Stimulated activated naive CD8-positive, alpha-beta T cell treated with anti-CD3 and anti-CD28 coated beads, Interleukin-15, Interleukin-2, amounts not matched to agents 100 ng/mL and 50 ng/mL, for 24 hours (primary cell): Measurements from ENCODE around the gene TEDDM1.

Experiments
- H3K27ac Mint-ChIP-seq: one replicate; pipeline ENCODE4 v1.8.0; 2021; ENCODE audit warnings: mild to moderate bottlenecking, mixed read lengths
- H3K27me3 Mint-ChIP-seq: one replicate; pipeline ENCODE4 v1.8.0; 2021; ENCODE audit warnings: mixed read lengths
- H3K36me3 Mint-ChIP-seq: one replicate; pipeline ENCODE4 v1.8.0; 2021; ENCODE audit warnings: low read depth, mixed read lengths
- H3K4me1 Mint-ChIP-seq: one replicate; pipeline ENCODE4 v1.8.0; 2021; ENCODE audit warnings: low read depth, mixed read lengths
- H3K4me3 Mint-ChIP-seq: one replicate; pipeline ENCODE4 v1.8.0; 2021; ENCODE audit warnings: mild to moderate bottlenecking, mixed read lengths
- H3K9me3 Mint-ChIP-seq: one replicate; pipeline ENCODE4 v1.8.0; 2021; ENCODE audit warnings: mixed read lengths

TEDDM1 gene

DNA sequence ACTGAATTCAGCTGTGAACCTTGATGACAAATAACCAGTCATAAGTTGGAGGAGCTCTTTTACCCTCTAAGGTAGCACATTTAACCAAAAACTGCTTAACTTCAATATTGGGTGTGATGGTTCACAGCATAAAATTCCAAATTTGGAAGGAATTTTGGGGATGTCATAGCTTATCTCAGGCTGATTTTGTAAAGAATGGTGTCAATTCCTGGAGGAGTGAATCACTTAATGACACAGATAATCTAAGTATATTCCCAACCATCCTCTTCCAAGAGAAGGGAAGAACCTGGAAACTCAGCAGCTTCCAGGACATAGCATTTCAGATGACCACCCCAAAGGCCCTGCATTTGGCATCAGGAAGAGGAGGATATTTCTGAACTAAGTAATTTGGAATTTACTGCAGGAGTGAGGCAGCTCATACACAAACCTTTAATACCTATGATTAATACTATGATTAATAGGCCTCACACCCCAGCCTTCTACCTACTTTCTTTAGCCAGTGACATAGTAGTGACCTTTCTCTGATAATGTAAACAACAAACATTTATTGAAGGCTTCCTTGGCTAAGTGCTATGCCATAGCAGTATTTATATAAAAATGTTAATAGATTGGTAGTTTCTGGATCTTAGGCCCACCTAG is 23.4 kb downstream of the TEDDM1 start:
- Mint-ChIP-seq H3K27ac (no peak overlapping the region), H3K9me3 (no peaks in the 10 kb centered on the region), H3K4me3 (no peak overlapping the region), H3K27me3 (no peaks in the 10 kb centered on the region), H3K36me3 (no peaks in the 10 kb centered on the region), H3K4me1 (no peaks in the 10 kb centered on the region)

DNA sequence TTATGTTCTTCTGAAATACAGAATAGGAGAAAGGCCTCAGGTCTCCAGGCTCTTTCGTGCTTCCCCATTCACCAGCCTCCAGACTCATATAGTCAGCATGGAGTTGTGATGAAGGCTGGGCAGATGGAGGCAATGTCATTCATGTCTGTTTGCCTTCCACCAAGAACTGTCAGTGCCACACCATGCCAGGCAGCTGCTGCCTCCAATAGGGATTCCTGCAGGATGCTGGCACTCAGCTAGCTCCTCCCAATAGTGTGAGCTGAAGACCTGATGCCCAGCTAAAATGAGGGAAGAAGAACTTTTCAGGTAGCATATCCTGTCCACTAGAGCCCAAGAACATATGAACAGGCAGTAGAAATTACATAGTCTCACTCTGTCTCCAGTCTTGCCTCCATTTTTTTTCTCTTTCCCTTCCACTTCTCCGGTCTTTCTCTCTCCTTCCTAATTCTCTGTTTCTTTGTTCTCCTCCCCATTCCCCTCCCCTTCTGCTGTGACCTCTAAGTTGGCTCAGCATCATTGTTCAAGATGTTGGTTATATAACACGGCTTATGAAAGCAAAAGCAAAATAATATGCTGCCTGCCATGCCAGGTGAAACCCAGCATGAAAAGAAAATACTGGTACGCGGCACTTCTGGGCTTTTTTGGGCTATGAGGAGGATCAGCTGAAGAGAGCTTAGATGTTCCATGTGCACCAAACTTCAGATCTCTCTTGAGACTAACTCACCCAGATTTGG is 26.2 kb downstream of the TEDDM1 start:
- Mint-ChIP-seq H3K27ac (no peak overlapping the region), H3K4me3 (no peak overlapping the region), H3K27me3 (no peaks in the 10 kb centered on the region), H3K9me3 (no peaks in the 10 kb centered on the region), H3K36me3 (no peaks in the 10 kb centered on the region), H3K4me1 (no peaks in the 10 kb centered on the region)

DNA sequence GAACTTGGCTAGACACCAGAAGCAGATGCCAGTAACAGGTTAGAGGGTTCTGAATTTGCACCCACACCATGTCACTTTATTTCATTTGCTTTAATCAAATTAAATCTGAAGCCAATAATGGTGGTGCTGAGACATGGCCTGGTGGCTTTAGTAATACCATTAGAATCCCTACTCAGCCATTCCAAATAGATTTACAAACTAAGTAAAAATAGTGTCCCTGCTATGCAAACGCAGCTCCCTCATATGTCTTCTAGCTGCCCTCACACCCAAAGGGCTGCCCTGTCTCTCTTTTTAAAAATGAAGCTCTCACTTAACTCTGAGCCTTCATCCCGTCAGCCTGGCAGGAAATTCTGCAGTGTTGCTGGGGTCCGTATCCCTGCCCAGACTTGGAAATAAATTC is 29.9 kb downstream of the TEDDM1 start:
- Mint-ChIP-seq H3K36me3 (no peaks in the 10 kb centered on the region), H3K27me3 (peaks cover 4% of the 10 kb centered on the region), H3K9me3 (no peaks in the 10 kb centered on the region), H3K4me3 (no peak overlapping the region), H3K4me1 (no peaks in the 10 kb centered on the region), H3K27ac (no peak overlapping the region)

DNA sequence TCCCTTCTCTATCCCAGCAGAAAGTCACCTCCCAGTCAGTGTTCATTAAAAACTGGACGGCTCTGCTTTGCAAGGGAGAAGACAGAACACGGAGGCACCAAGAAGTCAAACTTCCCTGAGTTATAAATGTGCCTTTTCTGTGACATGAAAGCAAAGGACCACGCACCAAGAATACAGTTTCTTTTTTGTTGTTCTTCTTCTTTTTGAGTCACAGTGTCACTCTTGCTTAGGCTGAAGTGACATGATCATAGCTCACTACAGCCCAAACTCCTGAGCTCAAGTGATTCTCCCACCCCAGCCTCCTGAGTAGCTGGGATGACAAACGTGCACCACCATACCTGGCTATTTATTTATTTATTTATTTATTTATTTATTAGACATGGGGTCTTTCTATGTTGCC is 31.6 kb downstream of the TEDDM1 start:
- H3K4me3 Mint-ChIP-seq: no peak overlapping the region

DNA sequence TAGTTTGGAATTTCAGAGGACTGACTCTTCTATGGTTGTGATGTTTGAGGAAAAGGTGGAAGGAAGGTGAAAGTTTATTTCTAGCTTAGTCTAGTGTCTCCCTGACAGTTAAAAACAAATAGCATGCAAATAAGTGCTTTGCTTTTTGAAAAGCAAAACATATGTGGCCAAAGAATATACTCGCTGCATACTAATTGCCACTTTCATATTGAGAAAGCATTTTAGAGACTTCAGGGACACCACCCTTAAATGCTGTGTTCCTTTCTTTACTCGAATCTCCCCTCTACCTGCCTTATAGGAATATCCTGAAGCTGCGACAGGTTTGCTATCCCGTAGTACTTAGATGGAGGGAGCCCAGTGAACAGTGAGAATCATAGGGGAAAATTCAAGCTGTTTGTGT is 32.1 kb downstream of the TEDDM1 start:
- Mint-ChIP-seq H3K4me1 (no peaks in the 10 kb centered on the region), H3K9me3 (no peaks in the 10 kb centered on the region), H3K27ac (no peak overlapping the region), H3K36me3 (no peaks in the 10 kb centered on the region), H3K4me3 (no peak overlapping the region), H3K27me3 (peaks cover 4% of the 10 kb centered on the region)

More for the DNA sequence above, 31.6 kb downstream of the TEDDM1 start:
- no peak overlapping the region for H3K27ac Mint-ChIP-seq
- no peaks in the 10 kb centered on the region for H3K4me1 Mint-ChIP-seq
- H3K27me3 Mint-ChIP-seq: peaks cover 4% of the 10 kb centered on the region
- H3K9me3 Mint-ChIP-seq: no peaks in the 10 kb centered on the region
- H3K36me3 Mint-ChIP-seq: no peaks in the 10 kb centered on the region

DNA sequence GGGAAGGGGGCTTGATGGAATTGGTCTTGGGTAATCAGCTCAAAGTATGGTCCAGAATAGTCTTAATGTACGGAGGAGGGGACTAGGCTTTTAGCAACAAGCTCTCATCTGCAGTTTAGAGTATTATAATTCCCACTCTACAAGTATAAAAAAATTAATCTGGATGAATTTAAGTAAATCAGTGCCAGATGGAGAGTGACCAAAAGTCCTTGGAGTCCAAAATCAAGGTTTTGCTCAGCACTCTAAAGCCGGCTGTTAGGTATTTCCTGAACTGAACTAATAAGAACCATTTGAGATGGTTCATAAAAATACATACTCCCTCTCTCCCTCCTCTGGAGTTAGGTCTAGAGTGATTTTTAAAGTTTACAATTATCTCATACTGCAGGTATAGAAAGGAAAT is 32.5 kb downstream of the TEDDM1 start:
- H3K27me3 Mint-ChIP-seq: peaks cover 4% of the 10 kb centered on the region
- no peaks in the 10 kb centered on the region for H3K4me1 Mint-ChIP-seq
- no peak overlapping the region for H3K27ac Mint-ChIP-seq
- no peaks in the 10 kb centered on the region for H3K36me3 Mint-ChIP-seq
- H3K9me3 Mint-ChIP-seq: no peaks in the 10 kb centered on the region
- no peak overlapping the region for H3K4me3 Mint-ChIP-seq

DNA sequence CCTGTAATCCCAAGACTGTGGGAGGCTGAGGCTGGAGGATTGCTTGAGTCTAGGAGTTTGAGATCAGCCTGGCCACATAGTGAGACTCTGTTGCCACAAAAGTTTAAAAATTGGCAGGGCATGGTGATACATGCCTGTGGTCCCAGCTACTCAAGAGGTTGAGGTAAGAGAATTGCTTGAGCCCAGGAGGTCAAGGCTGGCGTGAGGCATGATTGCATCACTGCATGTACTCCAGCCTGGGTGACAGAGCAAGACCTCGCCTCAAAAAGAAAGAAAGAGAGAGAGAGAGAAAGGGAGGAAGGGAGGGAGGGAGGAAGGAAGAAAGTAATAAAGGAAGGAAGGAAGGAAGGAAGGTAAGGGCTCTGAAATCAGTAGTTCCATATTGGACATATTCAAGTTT is 33.9 kb downstream of the TEDDM1 start:
- Mint-ChIP-seq H3K9me3 (no peaks in the 10 kb centered on the region), H3K4me3 (no peak overlapping the region), H3K4me1 (no peaks in the 10 kb centered on the region), H3K27ac (no peak overlapping the region), H3K36me3 (no peaks in the 10 kb centered on the region), H3K27me3 (peaks cover 4% of the 10 kb centered on the region)

DNA sequence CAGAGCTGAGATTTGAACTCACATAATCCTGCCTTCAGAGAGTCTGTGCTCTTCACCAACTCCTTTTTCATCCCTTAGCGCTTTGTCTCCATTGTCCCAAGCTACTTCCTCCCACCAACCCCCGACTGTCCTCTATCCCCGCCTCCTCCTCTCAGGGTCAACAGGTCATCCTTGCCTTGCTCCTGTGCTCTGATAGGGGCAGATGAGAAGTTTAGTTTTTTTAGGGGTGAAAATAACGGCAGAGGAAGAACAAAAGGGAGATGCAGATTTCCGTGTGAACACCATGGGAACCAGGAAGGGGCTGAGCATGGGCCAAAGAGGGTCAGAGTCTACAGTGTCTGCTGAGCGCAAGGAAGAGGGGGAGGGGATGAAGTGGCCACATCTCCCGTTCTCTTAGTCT is 40.8 kb downstream of the TEDDM1 start:
- Mint-ChIP-seq H3K9me3 (no peaks in the 10 kb centered on the region), H3K27me3 (no peaks in the 10 kb centered on the region), H3K4me3 (no peak overlapping the region), H3K4me1 (no peaks in the 10 kb centered on the region), H3K36me3 (no peaks in the 10 kb centered on the region), H3K27ac (no peak overlapping the region)

DNA sequence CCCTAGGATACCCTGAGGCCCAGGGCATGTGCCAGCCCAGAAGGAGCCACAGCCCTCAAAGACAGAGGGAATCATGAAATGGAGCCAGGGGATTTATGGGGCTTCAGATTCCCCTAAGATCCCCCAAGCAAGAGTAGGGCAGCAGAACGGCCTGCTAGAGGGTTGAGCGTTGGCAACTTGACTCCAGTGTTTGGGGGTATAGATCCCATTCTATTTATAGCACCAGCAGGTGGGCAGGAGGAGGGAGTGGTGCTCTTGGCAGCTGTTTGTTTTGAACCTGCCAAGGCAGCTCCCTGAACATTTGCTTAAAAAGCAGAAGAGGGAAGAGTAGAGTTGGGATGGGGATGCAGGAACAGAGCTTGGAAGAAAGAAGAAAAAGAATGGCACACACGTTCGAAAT is 42.6 kb downstream of the TEDDM1 start:
- Mint-ChIP-seq H3K9me3 (no peaks in the 10 kb centered on the region), H3K4me3 (no peak overlapping the region), H3K27ac (no peak overlapping the region), H3K27me3 (no peaks in the 10 kb centered on the region), H3K36me3 (no peaks in the 10 kb centered on the region), H3K4me1 (no peaks in the 10 kb centered on the region)

DNA sequence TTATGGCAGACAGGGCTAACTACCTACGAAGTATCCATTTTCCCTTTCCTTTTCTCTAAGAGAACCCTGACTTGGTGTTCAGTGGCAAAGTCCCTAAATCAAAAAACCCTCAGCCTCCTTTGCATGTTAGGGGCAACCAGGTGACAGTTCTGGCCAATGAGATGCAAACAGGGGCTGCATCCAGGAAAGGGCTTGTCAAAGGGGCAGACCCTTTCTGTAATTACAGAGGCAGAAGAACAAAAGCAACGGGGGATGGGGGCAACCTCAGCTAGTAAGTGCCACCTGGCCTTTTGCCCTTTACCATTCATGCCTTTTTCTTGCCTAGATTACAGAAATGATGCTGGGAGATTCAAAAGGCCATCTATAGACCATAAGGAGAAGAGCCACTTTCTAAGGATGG is 43.3 kb downstream of the TEDDM1 start:
- no peaks in the 10 kb centered on the region for H3K9me3 Mint-ChIP-seq
- no peak overlapping the region for H3K27ac Mint-ChIP-seq
- H3K4me1 Mint-ChIP-seq: no peaks in the 10 kb centered on the region
- H3K27me3 Mint-ChIP-seq: no peaks in the 10 kb centered on the region
- H3K4me3 Mint-ChIP-seq: no peak overlapping the region
- H3K36me3 Mint-ChIP-seq: no peaks in the 10 kb centered on the region

DNA sequence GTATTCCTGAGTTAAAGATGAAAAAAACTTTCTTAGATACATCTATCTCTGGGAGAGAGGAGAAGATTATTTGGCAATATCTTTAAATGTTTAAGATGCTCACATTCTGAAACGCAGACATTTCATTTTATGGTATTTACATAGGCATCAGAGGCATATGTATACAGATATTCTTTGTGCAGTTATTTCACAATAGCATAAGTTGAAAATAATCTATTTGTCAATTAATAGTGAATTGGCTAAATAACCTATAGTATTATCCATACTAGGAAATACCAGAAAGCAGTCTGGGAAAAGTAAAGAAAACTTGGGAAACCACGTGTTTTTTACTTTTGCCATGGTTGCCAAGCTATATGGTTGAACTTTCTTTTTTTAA is 44.8 kb downstream of the TEDDM1 start:
- H3K36me3 Mint-ChIP-seq: no peaks in the 10 kb centered on the region
- H3K9me3 Mint-ChIP-seq: no peaks in the 10 kb centered on the region
- no peak overlapping the region for H3K4me3 Mint-ChIP-seq
- no peaks in the 10 kb centered on the region for H3K27me3 Mint-ChIP-seq
- H3K27ac Mint-ChIP-seq: no peak overlapping the region
- no peaks in the 10 kb centered on the region for H3K4me1 Mint-ChIP-seq

DNA sequence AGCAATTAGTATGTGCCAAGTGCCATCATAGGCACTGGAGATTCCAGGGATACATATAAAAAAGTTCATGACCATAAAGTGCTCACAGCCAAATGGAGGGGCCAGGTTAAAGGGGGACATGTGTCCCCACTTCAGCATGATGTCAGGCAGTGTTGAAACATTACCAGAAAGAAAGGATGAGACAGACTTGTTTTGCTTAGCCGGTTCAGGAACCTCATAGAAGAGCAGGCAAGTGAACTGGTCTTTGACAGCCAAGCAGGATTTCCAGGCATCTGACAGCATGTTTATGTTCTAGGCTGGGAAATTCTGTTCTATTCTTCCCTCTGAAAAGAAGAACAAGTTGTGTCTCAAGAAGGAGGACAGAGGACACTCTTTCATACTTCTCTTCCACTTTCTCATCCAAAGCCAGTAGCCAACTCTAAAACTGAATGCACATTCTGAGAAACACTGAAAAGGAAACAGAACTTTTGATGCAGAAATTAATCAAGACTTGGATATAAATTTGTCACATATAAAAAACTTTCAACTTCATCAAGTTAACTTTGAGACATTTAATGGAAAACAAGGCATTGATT is 48.6 kb downstream of the TEDDM1 start:
- Mint-ChIP-seq H3K36me3 (no peaks in the 10 kb centered on the region), H3K27ac (no peak overlapping the region), H3K27me3 (no peaks in the 10 kb centered on the region), H3K4me1 (no peaks in the 10 kb centered on the region), H3K4me3 (no peak overlapping the region), H3K9me3 (no peaks in the 10 kb centered on the region)

DNA sequence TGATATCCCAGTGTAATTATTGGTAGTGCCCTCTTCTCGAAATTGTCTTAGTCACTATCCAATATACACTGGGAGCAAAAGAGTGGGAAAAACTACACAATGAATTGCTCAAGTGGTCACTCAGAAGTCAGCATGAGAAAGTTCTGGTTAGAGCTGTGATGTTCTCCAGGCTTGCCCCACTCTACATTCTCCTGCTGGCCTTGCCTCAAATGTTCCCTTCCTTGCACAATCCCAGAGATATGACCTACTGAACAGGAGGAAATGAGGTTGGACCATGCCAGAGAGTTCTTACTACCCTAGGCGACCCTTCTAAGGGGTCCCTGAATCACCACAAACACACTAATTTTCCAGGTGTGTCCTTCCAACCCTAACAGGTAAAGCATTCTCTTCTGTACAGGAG is 49.6 kb downstream of the TEDDM1 start:
- H3K36me3 Mint-ChIP-seq: no peaks in the 10 kb centered on the region
- no peaks in the 10 kb centered on the region for H3K27me3 Mint-ChIP-seq

DNA sequence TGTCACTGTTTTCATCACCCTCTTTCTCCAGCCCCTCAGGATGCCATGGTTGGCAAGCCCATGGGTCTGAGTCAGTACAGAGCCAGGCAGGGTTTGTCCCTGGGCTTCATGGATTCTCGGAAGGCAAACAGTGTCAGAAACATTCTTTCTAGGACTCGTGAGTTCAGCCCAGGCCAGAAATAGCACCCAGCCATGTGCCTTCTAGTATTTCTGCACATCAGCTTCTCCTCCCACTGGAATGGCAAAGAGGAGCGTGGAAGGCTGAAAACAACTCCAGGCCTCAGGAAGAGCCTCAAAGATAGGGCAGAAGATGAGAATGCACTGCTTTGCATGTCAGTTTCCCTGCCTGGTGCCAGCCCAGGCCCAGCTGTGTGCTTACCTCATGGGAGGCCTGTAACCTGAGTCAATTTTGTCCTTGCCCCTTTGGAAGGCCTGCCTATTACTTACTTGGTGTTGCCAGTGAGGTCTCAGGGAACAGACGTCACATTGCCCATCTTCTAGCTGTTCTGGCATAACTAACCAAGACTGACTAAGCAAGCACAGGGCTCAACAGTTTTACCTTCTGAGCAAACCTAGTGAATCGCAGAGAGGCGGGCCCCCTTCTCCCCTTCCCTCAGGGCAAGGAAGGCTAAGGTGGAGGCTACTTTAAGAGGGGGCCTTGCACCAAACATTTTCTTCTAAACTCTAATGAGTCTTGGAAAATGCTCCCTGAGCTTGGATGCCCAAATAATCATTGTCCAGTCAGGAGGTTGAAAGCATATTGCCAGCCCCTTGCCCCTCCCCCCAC is 51.3 kb downstream of the TEDDM1 start:
- Mint-ChIP-seq H3K36me3 (no peaks in the 10 kb centered on the region), H3K4me1 (no peaks in the 10 kb centered on the region), H3K27ac (no peak overlapping the region), H3K27me3 (no peaks in the 10 kb centered on the region), H3K9me3 (no peaks in the 10 kb centered on the region), H3K4me3 (no peak overlapping the region)

More for the DNA sequence above, 49.6 kb downstream of the TEDDM1 start:
- H3K4me1 Mint-ChIP-seq: no peaks in the 10 kb centered on the region
- H3K27ac Mint-ChIP-seq: no peak overlapping the region
- H3K4me3 Mint-ChIP-seq: no peak overlapping the region
- no peaks in the 10 kb centered on the region for H3K9me3 Mint-ChIP-seq
